OCI-LY1 (cell line): Measurements from ENCODE around the gene P2RY11.

Source experiments
- H2AFZ ChIP-seq: fragments of 200-600 bp; sonication (generic), shearing (Covaris generic); 2 replicates; pipeline ENCODE4 v1.6.0; 2014; ENCODE audit warnings: antibody characterized with exemption, mild to moderate bottlenecking, low read length
- H3F3A ChIP-seq: fragments of 200-600 bp; sonication (generic), shearing (Covaris generic); 2 replicates; pipeline ENCODE4 v1.6.0; 2014; ENCODE audit warnings: mild to moderate bottlenecking, antibody characterized with exemption, low read length, moderate library complexity; ENCODE audit not compliant: insufficient read depth
- H3K27ac ChIP-seq: fragments of 200-600 bp; sonication (generic); 2 replicates; pipeline ENCODE4 v1.5.1; 2014; ENCODE audit warnings: low read length, mixed run types, mild to moderate bottlenecking, low read depth; ENCODE audit not compliant: poor library complexity, severe bottlenecking
- H3K27me3 ChIP-seq: fragments of 200-600 bp; sonication (generic); 2 replicates; pipeline ENCODE4 v1.6.0; 2014; ENCODE audit warnings: antibody characterized with exemption, mild to moderate bottlenecking, low read length, moderate library complexity; ENCODE audit not compliant: insufficient read depth
- H3K36me3 ChIP-seq: fragments of 200-600 bp; sonication (generic); 2 replicates; pipeline ENCODE4 v1.6.1; 2014; ENCODE audit warnings: mild to moderate bottlenecking, antibody characterized with exemption, low read length, moderate library complexity, mixed read lengths; ENCODE audit not compliant: insufficient read depth
- H3K4me1 ChIP-seq: fragments of 200-600 bp; sonication (generic); 2 replicates; pipeline ENCODE4 v1.5.1; 2014; ENCODE audit warnings: mild to moderate bottlenecking, low read length, moderate library complexity; ENCODE audit not compliant: insufficient read depth, severe bottlenecking
- H3K4me2 ChIP-seq: fragments of 200-600 bp; sonication (generic), shearing (Covaris generic); 2 replicates; pipeline ENCODE4 v1.6.1; 2014; ENCODE audit warnings: low read length
- H3K4me3 ChIP-seq: fragments of 200-600 bp; sonication (generic); 2 replicates; pipeline ENCODE4 v1.5.1; 2014; ENCODE audit warnings: low read length, low read depth, mild to moderate bottlenecking, mixed read lengths; ENCODE audit not compliant: poor library complexity, severe bottlenecking
- H3K79me2 ChIP-seq: fragments of 200-600 bp; shearing (Covaris generic); 2 replicates; pipeline ENCODE4 v1.6.1; 2016; ENCODE audit warnings: mixed run types, low read length, mixed read lengths; ENCODE audit not compliant: insufficient read depth
- H3K9ac ChIP-seq: fragments of 200-600 bp; sonication (generic), shearing (Covaris generic); 2 replicates; pipeline ENCODE4 v1.6.1; 2014; ENCODE audit warnings: mild to moderate bottlenecking, low read length, mixed read lengths
- H3K9me2 ChIP-seq: fragments of 200-600 bp; sonication (generic), shearing (Covaris generic); 2 replicates; pipeline ENCODE4 v1.6.1; 2014; ENCODE audit warnings: low read depth, mild to moderate bottlenecking, low read length, mixed read lengths
- H3K9me3 ChIP-seq: fragments of 200-600 bp; shearing (Covaris generic); 2 replicates; pipeline ENCODE4 v1.6.1; 2014; ENCODE audit warnings: low read length, mixed read lengths
- H4K20me1 ChIP-seq: fragments of 200-600 bp; sonication (generic), shearing (Covaris generic); 2 replicates; pipeline ENCODE4 v1.6.0; 2016; ENCODE audit warnings: mild to moderate bottlenecking, low read length; ENCODE audit not compliant: insufficient read depth
- EZH2 ChIP-seq: fragments of 200-600 bp; sonication (generic), shearing (Covaris generic); IDR thresholded peaks from 2 replicates; pipeline ENCODE4 v1.8.0; 2017; ENCODE audit warnings: borderline replicate concordance, mixed run types, mild to moderate bottlenecking, antibody characterized with exemption, low read length, moderate library complexity, mixed read lengths
- TF ChIP-seq, protein P1 (sequence below): fragments of 200-600 bp; sonication (generic), shearing (Covaris generic); IDR thresholded peaks from 2 replicates; pipeline ENCODE4 v1.5.1; 2017; ENCODE audit warnings: mild to moderate bottlenecking, antibody characterized with exemption, low read length, moderate library complexity, mixed read lengths

The P2RY11 gene

DNA sequence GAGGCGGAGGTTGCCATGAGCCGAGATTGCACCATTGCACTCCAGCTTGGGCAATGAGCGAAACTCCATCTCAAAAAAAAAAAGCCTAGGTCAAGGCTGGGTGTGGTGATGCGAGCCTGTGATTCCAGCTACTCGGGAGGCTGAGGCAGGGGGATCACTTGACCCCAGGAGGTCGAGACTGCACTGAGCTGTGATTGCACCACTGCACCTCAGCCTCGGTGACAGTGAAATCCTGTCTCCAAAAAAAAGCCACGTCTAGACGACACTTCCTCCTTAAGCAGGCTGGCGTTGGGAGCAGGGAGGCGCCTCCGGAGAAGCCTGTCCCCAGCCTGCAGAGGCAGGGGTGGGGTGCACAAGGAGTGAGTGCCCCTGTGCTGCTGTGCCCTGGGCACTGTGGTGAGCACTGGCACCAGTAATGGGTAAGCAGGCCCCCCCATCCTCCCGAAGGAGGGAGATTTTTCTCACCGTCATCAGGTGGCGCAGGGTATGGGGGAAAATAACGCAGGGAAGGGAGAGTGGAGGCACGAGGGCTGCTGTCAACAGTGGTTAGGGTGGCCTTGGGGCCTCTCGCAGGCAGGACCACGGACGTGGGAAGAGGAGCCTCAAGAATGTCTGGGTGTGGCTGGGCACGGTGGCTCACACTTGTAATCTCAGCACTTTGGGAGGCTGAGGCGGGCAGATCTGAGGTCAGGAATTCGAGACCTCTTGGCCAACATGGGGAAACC is 706 bp downstream of the P2RY11 start:
- TF ChIP-seq, protein P1, sequence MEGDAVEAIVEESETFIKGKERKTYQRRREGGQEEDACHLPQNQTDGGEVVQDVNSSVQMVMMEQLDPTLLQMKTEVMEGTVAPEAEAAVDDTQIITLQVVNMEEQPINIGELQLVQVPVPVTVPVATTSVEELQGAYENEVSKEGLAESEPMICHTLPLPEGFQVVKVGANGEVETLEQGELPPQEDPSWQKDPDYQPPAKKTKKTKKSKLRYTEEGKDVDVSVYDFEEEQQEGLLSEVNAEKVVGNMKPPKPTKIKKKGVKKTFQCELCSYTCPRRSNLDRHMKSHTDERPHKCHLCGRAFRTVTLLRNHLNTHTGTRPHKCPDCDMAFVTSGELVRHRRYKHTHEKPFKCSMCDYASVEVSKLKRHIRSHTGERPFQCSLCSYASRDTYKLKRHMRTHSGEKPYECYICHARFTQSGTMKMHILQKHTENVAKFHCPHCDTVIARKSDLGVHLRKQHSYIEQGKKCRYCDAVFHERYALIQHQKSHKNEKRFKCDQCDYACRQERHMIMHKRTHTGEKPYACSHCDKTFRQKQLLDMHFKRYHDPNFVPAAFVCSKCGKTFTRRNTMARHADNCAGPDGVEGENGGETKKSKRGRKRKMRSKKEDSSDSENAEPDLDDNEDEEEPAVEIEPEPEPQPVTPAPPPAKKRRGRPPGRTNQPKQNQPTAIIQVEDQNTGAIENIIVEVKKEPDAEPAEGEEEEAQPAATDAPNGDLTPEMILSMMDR, result no peak
- no peak for TF ChIP-seq EZH2
- no peak overlapping the region for H2AFZ ChIP-seq
- H3K27me3 ChIP-seq, result no peaks in the 10 kb centered on the region
- peak overlapping the region; percentile 31; the same call in 1 of the 2 replicates for H3K4me2 ChIP-seq
- peaks cover 14% of the 10 kb centered on the region; the same call in 1 of the 2 replicates for H3F3A ChIP-seq
- H3K9ac ChIP-seq, result peak overlapping the region; percentile 24; the same call in 1 of the 2 replicates
- no peaks in the 10 kb centered on the region for H3K9me3 ChIP-seq
- H4K20me1 ChIP-seq, result no peaks in the 10 kb centered on the region
- H3K79me2 ChIP-seq, result peaks cover 6% of the 10 kb centered on the region
- H3K4me1 ChIP-seq, result peaks cover 73% of the 10 kb centered on the region
- H3K9me2 ChIP-seq, result no peaks in the 10 kb centered on the region
- no peak overlapping the region for H3K4me3 ChIP-seq
- H3K27ac ChIP-seq, result peak overlapping the region; percentile 89
- H3K36me3 ChIP-seq, result peaks cover 85% of the 10 kb centered on the region

DNA sequence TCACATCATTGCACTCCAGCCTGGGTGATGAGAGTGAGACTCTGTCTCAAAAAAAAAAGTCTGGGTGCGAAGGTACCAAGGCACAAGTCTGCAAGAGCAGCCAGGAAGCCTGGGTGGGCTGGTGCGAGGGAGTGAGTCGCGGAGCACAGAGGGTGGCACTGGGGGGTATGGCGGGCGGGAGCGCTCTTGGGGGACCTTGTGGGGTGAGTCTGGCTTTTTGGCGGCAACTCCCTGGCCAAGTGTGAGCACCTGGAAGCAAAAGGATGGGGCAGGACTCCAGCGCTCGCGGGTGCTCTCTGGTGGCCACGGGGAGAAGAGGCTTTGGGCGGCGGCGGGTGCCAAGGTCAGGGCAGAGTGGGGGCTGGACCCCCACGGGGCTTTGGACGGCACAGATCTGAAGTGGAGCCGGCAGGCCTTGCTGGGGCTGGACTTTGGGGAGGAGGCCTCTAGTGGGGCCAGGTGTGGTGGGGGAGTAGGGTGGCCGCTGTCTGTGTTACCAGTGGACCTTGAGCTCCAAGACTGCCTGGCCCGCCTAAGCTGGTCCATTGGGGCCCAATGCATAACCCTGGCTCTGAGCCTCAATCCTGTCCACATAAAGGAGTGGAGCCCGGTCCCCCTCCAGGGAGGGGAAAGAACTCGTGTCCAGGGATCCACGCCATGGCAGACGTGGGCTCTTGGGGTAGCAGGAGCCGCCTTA is 1.6 kb downstream of the P2RY11 start:
- no peaks in the 10 kb centered on the region for H3K79me2 ChIP-seq
- no peaks in the 10 kb centered on the region for H3K27me3 ChIP-seq
- H3K9me2 ChIP-seq, result no peaks in the 10 kb centered on the region
- H3K9me3 ChIP-seq, result no peaks in the 10 kb centered on the region
- peak overlapping the region; percentile 31; the same call in 1 of the 2 replicates for H3K4me2 ChIP-seq
- no peak overlapping the region for H2AFZ ChIP-seq
- TF ChIP-seq, protein P1, result peak; percentile 86
- TF ChIP-seq EZH2, result no peak
- H3K9ac ChIP-seq, result no peak overlapping the region; the same call in 1 of the 2 replicates
- no peaks in the 10 kb centered on the region for H4K20me1 ChIP-seq
- H3K27ac ChIP-seq, result peak overlapping the region; percentile 89
- peaks cover 14% of the 10 kb centered on the region; the same call in 1 of the 2 replicates for H3F3A ChIP-seq
- peaks cover 84% of the 10 kb centered on the region for H3K36me3 ChIP-seq
- no peak overlapping the region for H3K4me3 ChIP-seq
- peaks cover 65% of the 10 kb centered on the region for H3K4me1 ChIP-seq

DNA sequence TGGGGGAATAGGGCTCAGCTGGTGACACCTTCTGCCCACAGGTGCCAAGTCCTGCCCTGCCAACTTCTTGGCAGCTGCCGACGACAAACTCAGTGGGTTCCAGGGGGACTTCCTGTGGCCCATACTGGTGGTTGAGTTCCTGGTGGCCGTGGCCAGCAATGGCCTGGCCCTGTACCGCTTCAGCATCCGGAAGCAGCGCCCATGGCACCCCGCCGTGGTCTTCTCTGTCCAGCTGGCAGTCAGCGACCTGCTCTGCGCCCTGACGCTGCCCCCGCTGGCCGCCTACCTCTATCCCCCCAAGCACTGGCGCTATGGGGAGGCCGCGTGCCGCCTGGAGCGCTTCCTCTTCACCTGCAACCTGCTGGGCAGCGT is 2.1 kb downstream of the P2RY11 start:
- H3K27me3 ChIP-seq, result no peaks in the 10 kb centered on the region
- H3F3A ChIP-seq, result peaks cover 14% of the 10 kb centered on the region; the same call in 1 of the 2 replicates
- peaks cover 63% of the 10 kb centered on the region for H3K4me1 ChIP-seq
- H3K36me3 ChIP-seq, result peaks cover 84% of the 10 kb centered on the region
- no peak overlapping the region for H2AFZ ChIP-seq
- no peaks in the 10 kb centered on the region for H3K9me3 ChIP-seq
- H3K9ac ChIP-seq, result no peak overlapping the region; the same call in 1 of the 2 replicates
- H3K9me2 ChIP-seq, result no peaks in the 10 kb centered on the region
- TF ChIP-seq, protein P1, result no peak
- no peaks in the 10 kb centered on the region for H4K20me1 ChIP-seq
- H3K4me2 ChIP-seq, result peak overlapping the region; percentile 31; the same call in 1 of the 2 replicates
- peak overlapping the region; percentile 89 for H3K27ac ChIP-seq
- no peaks in the 10 kb centered on the region for H3K79me2 ChIP-seq
- no peak overlapping the region for H3K4me3 ChIP-seq
